CD8-positive, alpha-beta memory T cell (primary cell): Measurements from ENCODE around the gene LRR1. TPM values are rescaled to one million over a fixed set of nuclear protein-coding genes. Genes with fewer than 3 reads are reported as not detected.
A peak's percentile ranks its signal among the peaks of the same experiment; 100 is the strongest.
"Not testable (repeated sequence)": the region's sequence is repeated elsewhere in the genome, so short reads cannot be mapped to it uniquely, and the experiment has no call there.

Experiments
- CTCF ChIA-PET: fragments of 350-600 bp; sonication (Branson Sonifier 250); formaldehyde crosslinking; loops from one replicate; lab custom pipeline; 2021; ENCODE audit warnings: antibody characterized with exemption; lab: Charles Lee
- POLR2A ChIA-PET: fragments of 350-600 bp; sonication (Branson Sonifier 250); formaldehyde crosslinking; loops from one replicate; lab custom pipeline; 2021; ENCODE audit warnings: antibody characterized with exemption; lab: Charles Lee
- DNase-seq, 5 donors: peaks; one replicate each; pipeline versions ENCODE4 v3.0.0 to v3.0.0-alpha.2; 2020 to 2022; ENCODE audit warnings: mixed read lengths in 1 of 5
- H3K27ac ChIP-seq: one replicate; pipeline ENCODE4 v1.7.0; 2013; ENCODE audit warnings: low read depth, mild to moderate bottlenecking, low read length, moderate library complexity
- H3K27me3 ChIP-seq: 2 replicates; pipeline ENCODE4 v1.7.0; 2013; ENCODE audit warnings: low read length, mild to moderate bottlenecking; ENCODE audit not compliant: insufficient read depth, poor library complexity, severe bottlenecking
- H3K36me3 ChIP-seq: 2 replicates; pipeline ENCODE4 v1.7.0; 2013; ENCODE audit warnings: mild to moderate bottlenecking, low read length, moderate library complexity; ENCODE audit not compliant: insufficient read depth
- H3K4me1 ChIP-seq: 2 replicates; pipeline ENCODE4 v1.7.0; 2013; ENCODE audit warnings: mild to moderate bottlenecking, low read length, moderate library complexity; ENCODE audit not compliant: insufficient read depth
- H3K4me3 ChIP-seq: 2 replicates; pipeline ENCODE4 v1.7.0; 2013; ENCODE audit warnings: mild to moderate bottlenecking, low read length
- H3K9me3 ChIP-seq: 2 replicates; pipeline ENCODE4 v1.7.0; 2013; ENCODE audit warnings: mild to moderate bottlenecking, low read length
- H3K27ac Mint-ChIP-seq, 8 donors: one replicate each; pipeline ENCODE4 v1.8.0; 2020 to 2021; ENCODE audit warnings: mixed read lengths in 8 of 8, mild to moderate bottlenecking in 6 of 8, inconsistent platforms in 3 of 8, moderate library complexity in 3 of 8
- H3K27me3 Mint-ChIP-seq, 2 donors: one replicate each; pipeline ENCODE4 v1.8.0; 2020 to 2021; ENCODE audit warnings: mixed read lengths in 2 of 2, mild to moderate bottlenecking in 1 of 2, moderate library complexity in 1 of 2
- H3K36me3 Mint-ChIP-seq, 3 donors: one replicate each; pipeline ENCODE4 v1.8.0; 2020 to 2021; ENCODE audit warnings: mixed read lengths in 3 of 3, inconsistent platforms in 1 of 3, mild to moderate bottlenecking in 1 of 3
- H3K4me1 Mint-ChIP-seq, 3 donors: one replicate each; pipeline ENCODE4 v1.8.0; 2020 to 2021; ENCODE audit warnings: mixed read lengths in 3 of 3, inconsistent platforms in 1 of 3, mild to moderate bottlenecking in 1 of 3
- H3K4me3 Mint-ChIP-seq, 7 donors: one replicate each; pipeline ENCODE4 v1.8.0; 2020 to 2021; ENCODE audit warnings: mixed read lengths in 7 of 7, mild to moderate bottlenecking in 6 of 7, moderate library complexity in 4 of 7, inconsistent platforms in 2 of 7
- H3K9me3 Mint-ChIP-seq, 5 donors: one replicate each; pipeline ENCODE4 v1.8.0; 2020 to 2022; ENCODE audit warnings: mixed read lengths in 5 of 5, mild to moderate bottlenecking in 3 of 5, moderate library complexity in 2 of 5, inconsistent platforms in 1 of 5
- polyA plus RNA-seq: library from polyadenylated mRNA; unstranded; fragments of 300-500 nt; fragmentation: Illumina TruSeq; gene quantifications from one replicate; pipeline ENCODE4 v1.2.3, GENCODE V29; 2021
- total RNA-seq, 2 experiments: library from RNA; stranded (reverse); gene quantifications; one replicate each; pipeline ENCODE4 v1.2.3, GENCODE V29; 2021

LRR1 gene
- total and polyA plus RNA-seq, 3 experiments from 2014 or later, result 13.0 to 52.2 (median 51.1) TPM

- ChIA-PET POLR2A (interaction anchor here (0.5 to 4.9 kb wide), 3 partner anchors 52 to 787 kb away, joined by 3 to 28 read pairs (median 7); partner anchors contain the start of gene RPS29), CTCF (interaction anchor here (0.9 kb wide), 1 partner anchor 215 kb away, joined by 3 read pairs; the partner anchor contains the start of gene NEMF)
- H3K4me1 ChIP-seq, result peaks cover 22% of the 10 kb centered on the region
- H3K27me3 ChIP-seq, result no peaks in the 10 kb centered on the region
- peaks cover 0 to 1% of the 10 kb centered on the region in 2 donors for H3K27me3 Mint-ChIP-seq
- no peak for DNase-seq
- peaks cover 57 to 80% (median 65%) of the 10 kb centered on the region in 3 donors for H3K4me1 Mint-ChIP-seq
- H3K4me3 Mint-ChIP-seq, result peak overlapping the region in 5 of 7 donors; percentile 17 to 93 (median 36)
- no peak overlapping the region for H3K27ac ChIP-seq
- no peaks in the 10 kb centered on the region for H3K36me3 ChIP-seq
- peaks cover 0 to 50% (median 11%) of the 10 kb centered on the region in 3 donors for H3K36me3 Mint-ChIP-seq
- no peaks in the 10 kb centered on the region for H3K9me3 ChIP-seq
- H3K27ac Mint-ChIP-seq, result peak overlapping the region; percentile 24 to 100 (median 84)
- H3K4me3 ChIP-seq, result no peak overlapping the region
- no peaks in the 10 kb centered on the region for H3K9me3 Mint-ChIP-seq
Observed at GRCh38 chr14:49637534-49638078, 38.9 kb downstream of the LRR1 start.

DNA sequence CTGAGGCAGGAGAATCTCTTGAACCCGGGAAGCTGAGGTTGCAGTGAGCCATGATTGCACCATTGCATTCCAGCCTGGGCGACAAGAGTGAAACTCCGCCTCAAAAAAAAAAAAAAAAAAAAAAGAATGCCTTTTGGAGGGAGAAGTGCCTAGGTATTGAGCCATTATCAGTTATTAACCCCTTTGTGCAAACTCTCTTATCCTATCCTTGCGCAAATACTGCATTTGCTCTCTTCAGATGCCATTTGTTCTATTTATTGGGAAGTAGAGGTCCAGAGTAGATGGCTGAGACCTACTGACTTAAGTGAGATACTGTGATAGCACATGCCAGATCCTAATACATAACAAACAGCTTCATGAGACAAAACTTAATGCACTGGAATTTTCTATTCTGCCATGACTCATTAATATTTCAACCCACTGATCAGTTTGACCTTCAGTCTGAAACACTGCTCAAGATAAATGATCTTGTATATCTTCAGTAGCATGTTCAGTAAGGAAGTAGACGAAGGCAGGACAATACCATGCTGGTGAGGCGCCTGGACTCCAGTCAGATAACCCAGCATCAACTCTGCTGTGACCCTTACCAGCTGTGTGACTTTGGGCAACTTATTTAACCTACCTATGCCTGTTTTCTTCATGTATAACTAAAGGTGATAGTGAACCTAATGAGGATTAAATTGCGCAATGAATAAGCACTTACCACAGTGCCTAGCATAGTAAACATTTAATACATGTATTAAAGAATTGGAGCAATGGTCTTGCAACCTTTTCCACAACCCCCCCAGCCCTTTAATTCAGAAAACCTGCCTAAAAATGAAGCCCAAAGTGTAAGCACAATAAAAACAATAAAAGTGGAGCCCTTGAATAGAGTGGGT, 42.0 kb downstream of the LRR1 start:
- Mint-ChIP-seq H3K27ac (peak overlapping the region; percentile 46 to 92 (median 66)), H3K4me1 (peaks cover 54 to 70% (median 67%) of the 10 kb centered on the region in 3 donors), H3K36me3 (peaks cover 0 to 39% (median 11%) of the 10 kb centered on the region in 3 donors), H3K27me3 (no peaks in the 10 kb centered on the region), H3K9me3 (no peaks in the 10 kb centered on the region), H3K4me3 (no peak overlapping the region)
- no peak overlapping the region for H3K27ac ChIP-seq
- H3K9me3 ChIP-seq, result no peaks in the 10 kb centered on the region
- no peak for DNase-seq
- H3K36me3 ChIP-seq, result no peaks in the 10 kb centered on the region
- POLR2A ChIA-PET, result no interaction called here
- H3K4me1 ChIP-seq, result peaks cover 21% of the 10 kb centered on the region
- CTCF ChIA-PET, result no interaction called here
- no peak overlapping the region for H3K4me3 ChIP-seq
- no peaks in the 10 kb centered on the region for H3K27me3 ChIP-seq

DNA sequence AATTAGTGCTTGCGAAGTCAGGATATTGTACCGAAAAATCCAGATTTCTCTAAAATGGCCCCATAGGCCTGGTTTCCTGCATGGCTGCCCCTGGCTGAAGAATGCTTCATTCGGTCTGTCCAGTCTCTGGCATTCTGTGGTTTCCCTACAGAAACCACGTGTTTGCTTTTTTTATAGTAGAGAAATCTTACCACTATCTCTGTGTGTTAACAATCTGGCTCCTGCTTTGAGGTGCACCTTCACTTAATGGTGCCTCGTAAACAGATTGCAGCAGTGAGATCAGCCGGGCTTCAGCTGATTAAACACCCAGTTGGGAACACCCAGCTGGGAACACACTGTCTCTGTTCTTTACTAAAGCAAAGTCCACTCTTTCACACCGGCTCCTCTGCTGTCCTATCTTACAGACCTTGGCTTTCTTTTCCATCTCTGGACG, 43.0 kb downstream of the LRR1 start:
- no peaks in the 10 kb centered on the region for H3K27me3 Mint-ChIP-seq
- H3K4me1 Mint-ChIP-seq, result peaks cover 49 to 63% (median 62%) of the 10 kb centered on the region in 3 donors
- peak overlapping the region in 3 of 7 donors; percentile 1 to 32 (median 9) for H3K4me3 Mint-ChIP-seq
- ChIA-PET CTCF (no interaction called here), POLR2A (no interaction called here)
- no peaks in the 10 kb centered on the region for H3K9me3 Mint-ChIP-seq
- peak overlapping the region; percentile 24 to 91 (median 55) for H3K27ac Mint-ChIP-seq
- Histone ChIP-seq H3K4me3 (no peak overlapping the region), H3K27me3 (no peaks in the 10 kb centered on the region), H3K27ac (no peak overlapping the region), H3K4me1 (peaks cover 12% of the 10 kb centered on the region), H3K36me3 (no peaks in the 10 kb centered on the region), H3K9me3 (no peaks in the 10 kb centered on the region)
- peaks cover 0 to 37% (median 11%) of the 10 kb centered on the region in 3 donors for H3K36me3 Mint-ChIP-seq
- no peak for DNase-seq

DNA sequence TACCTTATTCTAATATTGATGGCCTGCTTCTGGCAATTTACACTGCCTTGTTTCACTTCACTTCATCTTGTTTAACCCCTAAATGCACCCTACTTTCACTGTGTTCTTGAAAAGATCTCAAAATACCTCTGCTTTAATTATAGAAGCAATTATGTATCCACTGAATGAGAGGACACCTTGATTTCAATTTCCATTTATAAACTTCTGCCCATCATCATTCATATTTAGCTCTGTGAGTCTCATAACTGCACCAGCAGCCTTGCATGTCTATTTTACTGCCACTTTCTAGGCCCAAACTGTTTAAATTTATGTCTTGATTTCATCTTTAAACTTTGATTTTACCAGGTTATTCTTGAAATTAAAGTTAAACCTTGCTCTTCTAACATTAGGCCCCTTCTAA, 43.4 kb downstream of the LRR1 start:
- peak overlapping the region; percentile 24 to 91 (median 55) for H3K27ac Mint-ChIP-seq
- H3K36me3 ChIP-seq, result no peaks in the 10 kb centered on the region
- no peaks in the 10 kb centered on the region for H3K9me3 Mint-ChIP-seq
- no peak overlapping the region for H3K4me3 ChIP-seq
- no peak overlapping the region for H3K27ac ChIP-seq
- H3K27me3 ChIP-seq, result no peaks in the 10 kb centered on the region
- ChIA-PET POLR2A (no interaction called here), CTCF (no interaction called here)
- no peaks in the 10 kb centered on the region for H3K27me3 Mint-ChIP-seq
- DNase-seq, result no peak
- peaks cover 49 to 63% (median 62%) of the 10 kb centered on the region in 3 donors for H3K4me1 Mint-ChIP-seq
- H3K36me3 Mint-ChIP-seq, result peaks cover 0 to 38% (median 8%) of the 10 kb centered on the region in 3 donors
- H3K4me1 ChIP-seq, result peaks cover 10% of the 10 kb centered on the region
- no peaks in the 10 kb centered on the region for H3K9me3 ChIP-seq
- peak overlapping the region in 4 of 7 donors; percentile 1 to 79 (median 6) for H3K4me3 Mint-ChIP-seq

- no peak overlapping the region for H3K4me3 Mint-ChIP-seq
Observed at GRCh38 chr14:49653508-49653907, 54.8 kb downstream of the LRR1 start.

DNA sequence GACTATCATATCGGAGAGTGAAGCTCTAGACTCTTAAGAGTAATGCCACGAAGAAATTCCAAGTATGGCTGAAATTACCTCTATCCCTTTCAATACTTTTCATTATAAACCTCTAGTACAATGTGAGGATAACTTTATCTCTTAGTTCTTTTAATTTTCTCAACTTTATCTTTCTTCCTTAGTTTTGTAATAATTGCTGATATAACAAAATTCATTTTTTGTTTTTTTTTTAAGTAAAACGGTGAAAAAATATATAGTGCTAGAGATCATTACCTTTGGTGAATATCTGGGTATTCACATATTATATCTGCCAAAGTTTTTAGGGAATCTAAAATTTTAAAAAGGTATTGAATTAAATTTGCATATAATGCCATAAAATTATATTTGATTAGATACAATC, 55.8 kb downstream of the LRR1 start:
- H3K27ac ChIP-seq, result no peak overlapping the region
- POLR2A ChIA-PET, result no interaction called here
- DNase-seq, result no peak
- no peaks in the 10 kb centered on the region for H3K4me1 ChIP-seq
- H3K9me3 ChIP-seq, result no peaks in the 10 kb centered on the region
- Mint-ChIP-seq H3K9me3 (no peaks in the 10 kb centered on the region), H3K36me3 (peaks cover 0 to 3% (median 3%) of the 10 kb centered on the region in 3 donors), H3K4me1 (peaks cover 6 to 9% (median 8%) of the 10 kb centered on the region in 3 donors), H3K4me3 (no peak overlapping the region), H3K27me3 (peaks cover 0 to 1% of the 10 kb centered on the region in 2 donors), H3K27ac (no peak overlapping the region)
- H3K27me3 ChIP-seq, result no peaks in the 10 kb centered on the region
- H3K4me3 ChIP-seq, result no peak overlapping the region
- CTCF ChIA-PET, result no interaction called here
- H3K36me3 ChIP-seq, result no peaks in the 10 kb centered on the region

More at GRCh38 chr14:49653508-49653907, 54.8 kb downstream of the LRR1 start:
- Mint-ChIP-seq H3K27me3 (peaks cover 0 to 1% of the 10 kb centered on the region in 2 donors), H3K9me3 (no peaks in the 10 kb centered on the region), H3K36me3 (peaks cover 0 to 3% (median 3%) of the 10 kb centered on the region in 3 donors), H3K27ac (peak overlapping the region in 1 of 8 donors; percentile 38), H3K4me1 (peaks cover 6 to 9% (median 8%) of the 10 kb centered on the region in 3 donors)
- Histone ChIP-seq H3K27ac (no peak overlapping the region), H3K9me3 (no peaks in the 10 kb centered on the region), H3K27me3 (no peaks in the 10 kb centered on the region), H3K36me3 (no peaks in the 10 kb centered on the region), H3K4me3 (no peak overlapping the region), H3K4me1 (no peaks in the 10 kb centered on the region)
- CTCF ChIA-PET, result no interaction called here
- no peak for DNase-seq
- POLR2A ChIA-PET, result no interaction called here

GRCh38 chr14:49657500-49657899, 58.8 kb downstream of the LRR1 start:
- DNase-seq, POLR2A ChIA-PET, H3K27me3 Mint-ChIP-seq, H3K27ac Mint-ChIP-seq, H3K9me3 Mint-ChIP-seq, H3K4me1 Mint-ChIP-seq, H3K36me3 Mint-ChIP-seq, H3K4me3 Mint-ChIP-seq, CTCF ChIA-PET, H3K9me3 ChIP-seq, H3K4me3 ChIP-seq, H3K27ac ChIP-seq, H3K27me3 ChIP-seq, H3K4me1 ChIP-seq, H3K36me3 ChIP-seq: not testable (repeated sequence)
